Activated T-helper 2 cell treated with anti-CD3 and anti-CD28 coated beads, Interferon-gamma antibody, Interleukin-2, Interleukin-4, amounts not matched to agents 10 μg/mL and 5 μg/mL and 100 μg/mL, durations not matched to agents 14 hours and 24 hours and 36 hours (primary cell): Measurements from ENCODE around the gene AGO3. TPM values are rescaled to one million over a fixed set of nuclear protein-coding genes. Genes with fewer than 3 reads are reported as not detected.

ENCODE experiments used
- DNase-seq: peaks from one replicate; pipeline ENCODE4 v3.0.0; 2021; ENCODE audit warnings: low spot score
- H3K27ac Mint-ChIP-seq: one replicate; pipeline ENCODE4 v1.8.0; 2021; ENCODE audit warnings: mixed read lengths
- H3K27me3 Mint-ChIP-seq: one replicate; pipeline ENCODE4 v1.8.0; 2021; ENCODE audit warnings: low read depth, mixed read lengths
- H3K36me3 Mint-ChIP-seq: one replicate; pipeline ENCODE4 v1.8.0; 2021; ENCODE audit warnings: low read depth, mixed read lengths
- H3K4me1 Mint-ChIP-seq: one replicate; pipeline ENCODE4 v1.8.0; 2021; ENCODE audit warnings: low read depth, mixed read lengths
- H3K4me3 Mint-ChIP-seq: one replicate; pipeline ENCODE4 v1.8.0; 2021; ENCODE audit warnings: low read depth, mild to moderate bottlenecking, moderate library complexity, mixed read lengths
- H3K9me3 Mint-ChIP-seq: one replicate; pipeline ENCODE4 v1.8.0; 2021; ENCODE audit warnings: mixed read lengths
- intact Hi-C: fragments of 100-400 bp; cut with micrococcal nuclease; formaldehyde crosslinking; loops from one replicate; pipeline ENCODE4 v1.15.1; 2023
- total RNA-seq: library from RNA; stranded (reverse); gene quantifications from 2 replicates; pipeline ENCODE4 v1.2.3, GENCODE V29; 2022

The AGO3 gene
- total RNA-seq, 1 donor from 2014 or later = 21.2 TPM

DNA sequence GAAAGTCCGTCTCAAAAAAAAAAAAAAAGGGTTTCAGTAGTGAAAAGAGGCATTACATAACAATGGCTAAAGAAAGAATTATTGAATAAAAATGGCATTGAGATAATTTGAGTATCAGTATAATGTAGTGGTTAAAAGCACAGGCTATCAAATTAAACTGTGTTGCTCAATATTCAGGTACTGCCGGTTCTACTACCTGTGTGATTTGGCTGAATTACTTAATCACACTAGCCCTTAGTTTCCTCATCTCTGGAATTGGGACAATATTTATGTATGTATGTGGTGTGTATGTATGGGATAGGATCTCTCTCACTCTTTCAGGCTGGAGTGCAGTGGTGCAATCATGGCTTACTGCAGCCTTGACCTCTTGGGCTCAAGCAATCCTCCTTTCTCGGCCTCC, 96.9 kb downstream of the AGO3 start:
- DNase-seq = no peak
- H3K27ac Mint-ChIP-seq = no peak overlapping the region
- peaks cover 17% of the 10 kb centered on the region for H3K9me3 Mint-ChIP-seq
- no peaks in the 10 kb centered on the region for H3K4me1 Mint-ChIP-seq
- no peak overlapping the region for H3K4me3 Mint-ChIP-seq
- peaks cover 54% of the 10 kb centered on the region for H3K36me3 Mint-ChIP-seq
- intact Hi-C loops = no loop called here
- no peaks in the 10 kb centered on the region for H3K27me3 Mint-ChIP-seq

DNA sequence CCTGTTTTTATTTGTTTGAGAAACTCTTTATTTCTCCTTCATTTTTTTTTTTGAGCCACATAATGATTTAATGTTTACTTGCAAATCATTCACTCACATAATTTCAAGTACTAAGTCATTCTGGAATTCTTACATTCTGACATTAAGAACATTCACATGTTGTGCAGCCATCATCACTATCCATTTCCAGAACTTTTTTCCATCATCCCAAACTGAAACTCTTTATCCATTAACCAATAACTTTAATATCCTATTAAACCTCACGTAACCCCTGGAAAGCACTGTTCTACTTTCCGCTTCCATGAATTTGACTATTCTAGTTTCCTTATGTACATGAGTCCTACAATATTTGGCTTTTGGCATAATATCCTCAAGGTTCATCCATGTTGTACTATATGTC, 100.5 kb downstream of the AGO3 start:
- intact Hi-C loops = no loop called here
- Mint-ChIP-seq H3K36me3 (peaks cover 51% of the 10 kb centered on the region), H3K27ac (no peak overlapping the region)

DNA sequence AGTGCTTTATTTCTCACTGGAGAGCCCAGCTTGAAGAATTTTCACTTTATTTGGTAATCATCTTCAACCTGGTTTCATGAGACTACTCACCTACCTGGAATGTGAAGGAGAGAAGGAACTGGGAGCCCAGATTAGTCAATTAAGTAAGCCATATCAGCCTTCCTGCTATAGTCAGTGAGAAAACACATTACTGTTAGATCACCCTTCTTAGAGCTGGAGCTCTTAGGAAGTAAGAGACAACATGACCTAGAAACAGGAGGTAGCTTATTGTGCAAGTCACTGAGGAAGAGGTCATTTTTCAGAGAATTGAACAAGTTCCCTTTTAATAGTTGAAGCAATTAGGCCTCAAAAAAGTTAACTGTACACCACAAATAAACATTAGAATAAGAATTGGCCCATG, 103.8 kb downstream of the AGO3 start:
- intact Hi-C loops = no loop called here
- DNase-seq = no peak
- no peaks in the 10 kb centered on the region for H3K9me3 Mint-ChIP-seq
- no peaks in the 10 kb centered on the region for H3K27me3 Mint-ChIP-seq
- H3K36me3 Mint-ChIP-seq = peaks cover 43% of the 10 kb centered on the region
- H3K4me1 Mint-ChIP-seq = no peaks in the 10 kb centered on the region
- no peak overlapping the region for H3K4me3 Mint-ChIP-seq
- H3K27ac Mint-ChIP-seq = no peak overlapping the region

More for the DNA sequence above, 100.5 kb downstream of the AGO3 start:
- Mint-ChIP-seq H3K27me3 (no peaks in the 10 kb centered on the region), H3K4me1 (no peaks in the 10 kb centered on the region), H3K9me3 (no peaks in the 10 kb centered on the region), H3K4me3 (no peak overlapping the region)
- DNase-seq = no peak

DNA sequence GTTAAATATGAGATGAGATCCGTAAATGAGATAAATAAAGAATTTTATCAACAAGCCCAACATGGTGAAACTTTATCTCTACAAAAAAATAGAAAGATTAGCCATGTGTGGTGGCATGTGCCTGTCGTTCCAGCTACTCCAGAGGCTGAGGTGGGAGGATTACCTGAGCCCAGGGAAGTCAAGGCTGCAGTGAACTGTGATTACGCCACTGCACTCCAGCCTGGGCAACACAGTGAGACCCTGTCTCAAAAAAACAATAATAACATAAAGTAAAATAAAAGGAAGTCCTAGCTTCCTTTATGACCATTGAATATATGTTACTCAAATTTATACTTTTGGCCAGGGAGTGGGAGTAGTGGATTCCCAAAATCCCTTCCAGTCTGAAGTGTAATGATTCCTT, 104.2 kb downstream of the AGO3 start:
- intact Hi-C loops = no loop called here
- peaks cover 43% of the 10 kb centered on the region for H3K36me3 Mint-ChIP-seq
- H3K9me3 Mint-ChIP-seq = no peaks in the 10 kb centered on the region
- H3K27ac Mint-ChIP-seq = no peak overlapping the region
- no peak overlapping the region for H3K4me3 Mint-ChIP-seq
- DNase-seq = no peak
- no peaks in the 10 kb centered on the region for H3K4me1 Mint-ChIP-seq
- H3K27me3 Mint-ChIP-seq = no peaks in the 10 kb centered on the region

DNA sequence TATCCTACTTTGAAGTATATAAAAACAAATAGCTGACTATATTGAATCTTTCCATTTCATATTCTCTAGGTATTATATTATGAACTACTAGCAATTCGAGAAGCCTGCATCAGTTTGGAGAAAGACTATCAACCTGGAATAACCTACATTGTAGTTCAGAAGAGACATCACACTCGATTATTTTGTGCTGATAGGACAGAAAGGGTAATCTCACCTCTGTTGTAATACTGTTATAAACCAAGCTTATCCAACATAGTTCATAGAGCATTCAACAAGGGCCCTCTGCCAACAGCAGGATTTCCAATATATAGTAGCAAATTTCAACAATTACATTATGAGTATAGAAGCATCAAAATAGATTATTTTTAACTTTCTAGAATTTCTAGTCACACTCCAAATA, 109.3 kb downstream of the AGO3 start:
- peaks cover 28% of the 10 kb centered on the region for H3K36me3 Mint-ChIP-seq
- H3K27ac Mint-ChIP-seq = no peak overlapping the region
- H3K9me3 Mint-ChIP-seq = no peaks in the 10 kb centered on the region
- H3K27me3 Mint-ChIP-seq = no peaks in the 10 kb centered on the region
- no peak for DNase-seq
- H3K4me3 Mint-ChIP-seq = no peak overlapping the region
- intact Hi-C loops = no loop called here
- no peaks in the 10 kb centered on the region for H3K4me1 Mint-ChIP-seq

DNA sequence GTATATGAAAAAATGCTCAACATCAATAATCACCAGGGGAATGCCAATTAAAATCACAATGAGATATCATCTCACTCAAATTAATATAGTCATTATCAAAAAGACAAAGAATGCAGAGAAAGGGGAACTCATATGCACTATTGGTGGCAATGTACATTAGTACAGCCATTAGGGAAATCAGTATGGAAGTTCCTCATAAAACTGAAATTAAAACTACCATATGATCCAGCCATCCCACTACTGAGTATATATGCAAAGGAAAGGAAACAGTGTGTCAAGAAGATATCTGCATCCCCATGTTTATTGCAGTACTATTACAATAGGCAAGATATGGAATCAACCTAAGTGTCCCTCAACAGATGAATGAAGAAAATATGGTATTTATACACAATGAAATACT, 120.9 kb downstream of the AGO3 start:
- Mint-ChIP-seq H3K27me3 (no peaks in the 10 kb centered on the region), H3K4me1 (no peaks in the 10 kb centered on the region), H3K9me3 (no peaks in the 10 kb centered on the region), H3K27ac (no peak overlapping the region), H3K36me3 (peaks cover 38% of the 10 kb centered on the region), H3K4me3 (no peak overlapping the region)
- no peak for DNase-seq
- intact Hi-C loops = no loop called here

DNA sequence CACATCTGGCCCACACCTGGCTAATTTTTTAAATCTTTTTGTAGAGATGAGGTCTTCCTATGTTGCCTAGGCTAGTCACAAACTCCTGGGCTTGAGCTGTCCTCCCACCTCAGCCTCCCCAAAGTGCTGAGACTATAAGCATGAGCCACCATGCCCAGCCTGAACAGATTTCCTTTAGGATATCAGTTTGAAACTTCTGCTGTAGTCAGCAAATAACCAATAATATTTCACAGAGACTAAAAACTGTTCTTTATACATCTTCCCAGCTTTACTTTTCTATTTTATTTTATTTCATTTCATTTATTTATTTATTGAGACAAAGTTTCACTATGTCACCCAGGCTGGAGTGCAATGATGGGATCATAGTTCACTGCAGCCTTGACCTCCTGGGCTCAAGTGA, 123.1 kb downstream of the AGO3 start:
- intact Hi-C loops = no loop called here
- no peak for DNase-seq
- H3K9me3 Mint-ChIP-seq = no peaks in the 10 kb centered on the region
- H3K27me3 Mint-ChIP-seq = no peaks in the 10 kb centered on the region
- H3K36me3 Mint-ChIP-seq = peaks cover 16% of the 10 kb centered on the region
- no peak overlapping the region for H3K4me3 Mint-ChIP-seq
- no peak overlapping the region for H3K27ac Mint-ChIP-seq
- H3K4me1 Mint-ChIP-seq = no peaks in the 10 kb centered on the region

DNA sequence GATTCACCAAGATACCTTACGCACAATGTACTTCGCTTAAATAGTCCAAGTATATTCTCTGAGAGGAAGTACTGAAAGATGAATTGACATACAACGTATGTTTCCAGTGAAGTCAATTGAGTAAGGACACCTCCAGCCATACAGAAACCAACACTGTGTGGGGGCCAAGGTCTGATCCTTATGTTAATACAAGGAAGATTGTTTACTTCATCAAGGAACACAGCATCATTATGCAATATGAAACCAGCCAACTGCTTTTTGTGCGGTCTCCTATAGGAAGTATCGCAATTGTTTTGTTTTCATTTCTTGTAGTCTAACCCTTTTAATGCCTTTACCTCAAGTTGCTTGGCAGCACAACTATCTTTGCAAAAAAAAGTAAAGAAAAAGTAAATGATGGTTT, 124.8 kb downstream of the AGO3 start:
- intact Hi-C loops = no loop called here
- Mint-ChIP-seq H3K4me3 (no peak overlapping the region), H3K9me3 (no peaks in the 10 kb centered on the region), H3K36me3 (peaks cover 10% of the 10 kb centered on the region), H3K27ac (no peak overlapping the region), H3K4me1 (no peaks in the 10 kb centered on the region), H3K27me3 (no peaks in the 10 kb centered on the region)
- DNase-seq = no peak

DNA sequence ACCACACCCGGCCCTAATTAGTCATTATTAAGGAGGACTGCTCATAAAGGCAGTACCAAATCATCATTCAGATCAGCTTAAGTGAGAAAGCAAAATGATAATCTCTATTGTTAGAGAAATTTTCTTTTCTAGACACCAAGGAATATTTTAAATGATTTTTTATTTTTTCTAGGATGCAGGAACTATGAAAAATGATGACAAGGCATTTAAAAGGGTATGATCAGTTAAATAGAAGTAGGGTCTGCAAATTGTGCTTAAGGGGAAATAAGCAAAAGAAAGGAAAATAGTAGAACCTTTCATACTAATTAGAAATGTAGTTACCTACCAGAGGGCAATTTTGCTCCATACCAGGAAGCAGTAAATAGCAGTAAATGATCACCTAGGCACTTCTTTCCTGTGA, 131.4 kb downstream of the AGO3 start:
- Mint-ChIP-seq H3K27me3 (no peaks in the 10 kb centered on the region), H3K4me1 (no peaks in the 10 kb centered on the region), H3K36me3 (no peaks in the 10 kb centered on the region), H3K27ac (no peak overlapping the region), H3K9me3 (no peaks in the 10 kb centered on the region), H3K4me3 (no peak overlapping the region)
- DNase-seq = no peak
- intact Hi-C loops = no loop called here

DNA sequence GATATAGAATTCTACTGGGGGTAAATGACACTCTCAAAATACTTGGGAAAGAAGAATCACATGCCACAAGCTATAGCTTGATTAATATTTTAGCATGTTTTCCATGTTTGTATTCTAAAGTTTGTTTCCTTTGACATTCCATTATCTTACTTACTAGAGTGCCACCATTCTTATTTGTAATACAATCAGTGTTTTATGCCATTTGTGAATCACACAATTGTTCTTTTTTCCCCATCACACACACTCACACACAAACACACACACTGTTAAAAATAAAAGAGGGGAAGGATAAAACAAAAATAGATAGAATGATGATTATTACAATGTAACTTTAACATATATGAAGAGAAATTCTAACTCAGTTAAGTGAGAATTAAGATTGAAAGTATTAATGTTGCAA, 137.0 kb downstream of the AGO3 start:
- no peak for DNase-seq
- Mint-ChIP-seq H3K36me3 (no peaks in the 10 kb centered on the region), H3K4me1 (no peaks in the 10 kb centered on the region), H3K4me3 (no peak overlapping the region), H3K27ac (no peak overlapping the region), H3K9me3 (no peaks in the 10 kb centered on the region), H3K27me3 (no peaks in the 10 kb centered on the region)
- intact Hi-C loops = no loop called here

DNA sequence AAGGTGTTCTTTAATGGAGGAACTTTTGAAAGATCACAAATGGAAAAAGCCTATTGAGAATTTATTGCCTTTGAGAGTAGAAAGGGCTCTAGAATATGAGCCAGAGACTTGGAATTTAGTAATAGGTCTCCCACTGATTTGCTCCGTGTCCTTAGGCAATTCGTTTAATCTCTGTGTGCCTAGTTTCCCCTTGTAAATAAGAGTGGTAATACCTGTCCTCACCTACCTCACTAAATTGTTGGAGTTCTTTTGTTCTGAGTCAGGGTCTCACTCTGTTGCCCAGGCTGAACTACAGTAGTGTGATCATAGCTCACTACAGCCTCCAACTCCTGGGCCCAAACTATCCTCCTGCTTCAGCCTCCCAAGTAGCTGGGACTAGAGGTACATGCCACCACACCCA, 138.0 kb downstream of the AGO3 start:
- Mint-ChIP-seq H3K27me3 (no peaks in the 10 kb centered on the region), H3K9me3 (no peaks in the 10 kb centered on the region), H3K4me3 (no peak overlapping the region), H3K4me1 (no peaks in the 10 kb centered on the region), H3K36me3 (no peaks in the 10 kb centered on the region), H3K27ac (no peak overlapping the region)
- intact Hi-C loops = no loop called here
- no peak for DNase-seq

DNA sequence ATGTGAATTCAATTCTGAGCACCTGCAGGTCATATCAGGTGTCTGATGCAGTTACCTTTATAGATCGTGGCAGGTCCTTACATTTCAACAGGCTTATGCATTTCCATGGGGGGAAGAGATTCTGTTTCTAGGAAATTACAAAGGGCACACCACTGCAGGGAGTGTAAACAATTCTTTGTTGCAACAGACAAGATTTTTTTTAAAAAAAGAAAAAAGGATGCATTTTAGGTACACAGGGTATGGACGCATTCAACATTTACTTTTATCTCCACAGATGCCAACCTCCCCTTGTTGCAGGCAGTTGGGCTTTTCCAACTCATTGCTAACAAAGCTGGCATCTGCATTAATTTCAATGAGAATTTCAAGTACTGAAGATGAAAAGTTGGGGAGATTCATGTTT, 139.4 kb downstream of the AGO3 start:
- intact Hi-C loops = no loop called here
- H3K27me3 Mint-ChIP-seq = no peaks in the 10 kb centered on the region
- H3K4me3 Mint-ChIP-seq = no peak overlapping the region

DNA sequence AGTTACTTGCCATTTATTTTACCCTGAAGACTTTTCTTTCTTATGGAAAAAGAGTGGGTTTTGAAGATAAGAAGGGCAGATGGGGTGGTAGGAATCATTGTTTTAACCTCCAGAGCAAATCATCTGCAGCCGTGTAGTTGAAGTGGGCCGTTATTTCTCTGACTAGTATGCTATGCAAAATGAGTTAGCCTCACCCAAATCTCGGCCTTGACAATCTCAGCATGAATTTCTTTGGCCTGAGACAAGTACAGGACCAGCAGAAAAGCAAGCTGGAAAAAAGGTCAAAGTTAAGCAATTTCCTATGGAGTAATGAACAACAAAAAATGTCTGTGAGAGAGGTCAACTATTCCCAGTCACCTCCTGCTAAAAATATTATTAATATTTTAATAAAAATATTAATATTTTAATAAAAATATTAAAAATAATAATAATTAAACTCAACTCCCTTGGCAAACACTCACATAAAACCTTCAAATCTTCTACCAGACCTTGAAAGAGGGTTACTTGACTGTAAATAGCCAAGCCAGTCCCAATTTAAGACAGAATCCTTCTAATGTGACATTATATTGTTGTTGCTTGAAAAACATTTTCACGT, 146.2 kb downstream of the AGO3 start:
- DNase-seq = no peak
- intact Hi-C loops = no loop called here
- no peak overlapping the region for H3K27ac Mint-ChIP-seq
- H3K4me3 Mint-ChIP-seq = no peak overlapping the region
- H3K9me3 Mint-ChIP-seq = no peaks in the 10 kb centered on the region
- no peaks in the 10 kb centered on the region for H3K36me3 Mint-ChIP-seq
- H3K4me1 Mint-ChIP-seq = peaks cover 3% of the 10 kb centered on the region
- H3K27me3 Mint-ChIP-seq = peaks cover 12% of the 10 kb centered on the region

More for the DNA sequence above, 139.4 kb downstream of the AGO3 start:
- no peak for DNase-seq
- Mint-ChIP-seq H3K9me3 (no peaks in the 10 kb centered on the region), H3K36me3 (no peaks in the 10 kb centered on the region), H3K27ac (no peak overlapping the region), H3K4me1 (peaks cover 3% of the 10 kb centered on the region)

DNA sequence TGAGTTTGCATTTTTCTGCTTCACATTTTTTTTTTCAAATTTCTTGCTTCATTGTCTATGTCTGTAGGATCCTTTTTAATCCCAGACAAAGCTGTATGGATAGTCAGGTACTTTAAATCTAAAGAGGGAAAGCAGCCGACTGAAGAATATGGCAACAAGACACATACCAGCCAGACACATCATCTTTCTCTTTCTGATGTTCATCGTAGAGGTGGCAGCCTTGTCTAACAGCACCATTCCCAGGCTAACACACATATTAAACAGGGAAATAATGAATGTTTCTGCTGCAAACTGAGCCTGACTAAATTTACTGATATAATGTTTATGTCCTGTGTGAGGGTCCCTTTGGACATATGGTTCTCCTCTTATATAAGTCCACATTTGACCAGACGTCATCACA, 149.3 kb downstream of the AGO3 start:
- Mint-ChIP-seq H3K36me3 (no peaks in the 10 kb centered on the region), H3K9me3 (no peaks in the 10 kb centered on the region), H3K27ac (no peak overlapping the region), H3K4me1 (no peaks in the 10 kb centered on the region), H3K4me3 (no peak overlapping the region), H3K27me3 (peaks cover 21% of the 10 kb centered on the region)
- DNase-seq = no peak
- intact Hi-C loops = no loop called here
